Mesenchymal stem cell (in vitro differentiated cells and primary cell): ENCODE results near the gene NABP1.
A peak's percentile ranks its signal among the peaks of the same experiment; 100 is the strongest.

Experiments
- DNase-seq: peaks from one replicate; pipeline ENCODE4 v3.0.0-alpha.2; 2013
- H2AFZ ChIP-seq: one replicate; pipeline ENCODE4 v1.6.1; 2013; ENCODE audit warnings: low read depth, mild to moderate bottlenecking, control low read depth, inconsistent platforms, low read length, moderate library complexity
- H2AK5ac ChIP-seq: 2 replicates; pipeline ENCODE4 v1.6.1; 2013; ENCODE audit warnings: low read length, moderate library complexity, mild to moderate bottlenecking, inconsistent platforms; ENCODE audit not compliant: severe bottlenecking
- H2BK120ac ChIP-seq: one replicate; pipeline ENCODE4 v1.6.1; 2013; ENCODE audit warnings: low read depth, mild to moderate bottlenecking, inconsistent platforms, low read length, moderate library complexity
- H2BK12ac ChIP-seq, 2 experiments: one replicate each; pipeline ENCODE4 v1.6.1; 2013; ENCODE audit warnings: inconsistent platforms in 2 of 2, low read length in 2 of 2, mild to moderate bottlenecking in 2 of 2, moderate library complexity in 2 of 2, control low read depth in 1 of 2
- H2BK15ac ChIP-seq: one replicate; pipeline ENCODE4 v1.6.1; 2013; ENCODE audit warnings: mild to moderate bottlenecking, low read depth, inconsistent platforms; ENCODE audit not compliant: poor library complexity, severe bottlenecking
- H2BK5ac ChIP-seq: 2 replicates; pipeline ENCODE4 v1.6.1; 2013; ENCODE audit warnings: low read depth, mild to moderate bottlenecking, low read length, control low read depth, inconsistent platforms; ENCODE audit not compliant: poor library complexity, severe bottlenecking
- H3K14ac ChIP-seq, 2 experiments: one replicate each; pipeline ENCODE4 v1.6.1; 2013; ENCODE audit warnings: inconsistent platforms in 2 of 2, low read length in 2 of 2, control low read depth in 1 of 2, mild to moderate bottlenecking in 1 of 2, moderate library complexity in 1 of 2
- H3K18ac ChIP-seq, 2 experiments: one replicate each; pipeline ENCODE4 v1.6.1; 2013; ENCODE audit warnings: inconsistent platforms in 2 of 2, low read length in 2 of 2, control low read depth in 1 of 2, low read depth in 1 of 2, mild to moderate bottlenecking in 1 of 2
- H3K23ac ChIP-seq, 2 experiments: one replicate each; pipeline ENCODE4 v1.6.1; 2013; ENCODE audit warnings: inconsistent platforms in 2 of 2, low read length in 2 of 2, mild to moderate bottlenecking in 2 of 2, moderate library complexity in 2 of 2, control low read depth in 1 of 2
- H3K27ac ChIP-seq: 2 replicates; pipeline ENCODE4 v1.5.1; 2013; ENCODE audit warnings: mild to moderate bottlenecking, moderate library complexity, low read length, control low read depth, inconsistent platforms; ENCODE audit not compliant: poor library complexity, severe bottlenecking
- H3K27me3 ChIP-seq, 2 experiments: 2 replicates each; pipeline versions ENCODE4 v1.6.1 to v1.7.0; 2013; ENCODE audit warnings: low read length in 2 of 2, mild to moderate bottlenecking in 2 of 2, moderate library complexity in 2 of 2, control low read depth in 1 of 2, inconsistent platforms in 1 of 2; ENCODE audit not compliant: control insufficient read depth in 1 of 2, insufficient read depth in 1 of 2
- H3K36me3 ChIP-seq, 2 experiments: 2 replicates each; pipeline versions ENCODE4 v1.6.1 to v1.7.0; 2013; ENCODE audit warnings: low read length in 2 of 2, control low read depth in 1 of 2, inconsistent platforms in 1 of 2, low read depth in 1 of 2, mild to moderate bottlenecking in 1 of 2; ENCODE audit not compliant: insufficient read depth in 2 of 2, control insufficient read depth in 1 of 2
- H3K4ac ChIP-seq, 2 experiments: one replicate each; pipeline ENCODE4 v1.6.1; 2013; ENCODE audit warnings: inconsistent platforms in 2 of 2, low read length in 2 of 2, mild to moderate bottlenecking in 2 of 2, moderate library complexity in 2 of 2, control low read depth in 1 of 2, low read depth in 1 of 2
- H3K4me1 ChIP-seq: 2 replicates; pipeline ENCODE4 v1.6.1; 2013; ENCODE audit warnings: low read depth, low read length, control low read depth; ENCODE audit not compliant: control insufficient read depth, insufficient read depth
- H3K4me2 ChIP-seq: 2 replicates; pipeline ENCODE4 v1.6.1; 2013; ENCODE audit warnings: low read length, mild to moderate bottlenecking, inconsistent platforms; ENCODE audit not compliant: poor library complexity, severe bottlenecking
- H3K4me3 ChIP-seq, 2 experiments: 2 replicates each; pipeline versions ENCODE4 v1.5.1 to v1.7.0; 2013; ENCODE audit warnings: low read length in 2 of 2, mild to moderate bottlenecking in 2 of 2, control low read depth in 1 of 2, low read depth in 1 of 2; ENCODE audit not compliant: insufficient read depth in 1 of 2
- H3K79me1 ChIP-seq: replicated peaks from 2 replicates; pipeline ENCODE4 v1.6.1; 2013; ENCODE audit warnings: mild to moderate bottlenecking, control low read depth, low read length, inconsistent platforms; ENCODE audit not compliant: poor library complexity, severe bottlenecking
- H3K9ac ChIP-seq: 2 replicates; pipeline ENCODE4 v1.7.0; 2013; ENCODE audit warnings: mild to moderate bottlenecking, low read length, moderate library complexity
- H3K9me3 ChIP-seq: 2 replicates; pipeline ENCODE4 v1.7.0; 2013; ENCODE audit warnings: mild to moderate bottlenecking, low read length; ENCODE audit not compliant: control insufficient read depth
- H4K8ac ChIP-seq: one replicate; pipeline ENCODE4 v1.6.1; 2013; ENCODE audit warnings: inconsistent platforms, mild to moderate bottlenecking, low read length, moderate library complexity
- H4K91ac ChIP-seq: one replicate; pipeline ENCODE4 v1.6.1; 2013; ENCODE audit warnings: mild to moderate bottlenecking, low read length, inconsistent platforms
- WGBS: methylation state at CpG from one replicate; pipeline ENCODE4 v1.1.7; 2013; ENCODE audit warnings: mixed read lengths; 5-methylcytosine and 5-hydroxymethylcytosine counted together

The NABP1 gene

GRCh38 chr2:191636586-191636985 is 41.4 kb upstream of the NABP1 start:
- no peak overlapping the region for H3K4me3 ChIP-seq
- peak overlapping the region; percentile 99 for H3K27ac ChIP-seq
- no peak overlapping the region for H2AFZ ChIP-seq
- H2BK15ac ChIP-seq, result no peak overlapping the region
- H3K9ac ChIP-seq, result peak overlapping the region; percentile 63
- no peak overlapping the region for H3K23ac ChIP-seq
- no peak overlapping the region for H2AK5ac ChIP-seq
- no peak overlapping the region for H2BK120ac ChIP-seq
- no peak overlapping the region for H2BK12ac ChIP-seq
- no peak overlapping the region for H4K91ac ChIP-seq
- H3K9me3 ChIP-seq, result no peaks in the 10 kb centered on the region
- no peak overlapping the region for H3K4ac ChIP-seq
- no peak overlapping the region for H2BK5ac ChIP-seq
- H3K18ac ChIP-seq, result no peak overlapping the region
- no peaks in the 10 kb centered on the region for H3K36me3 ChIP-seq
- peaks cover 3% of the 10 kb centered on the region for H3K4me1 ChIP-seq
- H3K4me2 ChIP-seq, result no peak overlapping the region
- no peaks in the 10 kb centered on the region for H3K27me3 ChIP-seq
- H3K79me1 ChIP-seq, result no peaks in the 10 kb centered on the region
- H4K8ac ChIP-seq, result no peak overlapping the region
- no peak for DNase-seq
- H3K14ac ChIP-seq, result no peak overlapping the region
- 95% methylated on average over 1 of the region's 1 CpG for WGBS

- Histone ChIP-seq H3K9ac (peak overlapping the region; percentile 62), H2AK5ac (peak overlapping the region; percentile 91), H4K8ac (peak overlapping the region; percentile 78), H3K4me3 (peak overlapping the region in 1 of 2 experiments; percentile 7), H3K23ac (no peak overlapping the region), H3K4ac (peak overlapping the region in 1 of 2 experiments; percentile 92), H4K91ac (peak overlapping the region; percentile 90), H3K4me1 (peaks cover 3% of the 10 kb centered on the region), H2BK120ac (no peak overlapping the region), H2BK5ac (peak overlapping the region; percentile 84), H3K79me1 (no peaks in the 10 kb centered on the region), H3K9me3 (no peaks in the 10 kb centered on the region), H2BK12ac (peak overlapping the region in 1 of 2 experiments; percentile 89), H3K36me3 (no peaks in the 10 kb centered on the region), H3K18ac (peak overlapping the region; percentile 55 to 85), H3K14ac (peak overlapping the region in 1 of 2 experiments; percentile 28), H2BK15ac (peak overlapping the region; percentile 80), H3K27me3 (no peaks in the 10 kb centered on the region), H3K4me2 (no peak overlapping the region), H3K27ac (peak overlapping the region; percentile 99), H2AFZ (no peak overlapping the region)
- WGBS, result 62% methylated on average over 4 of the region's 6 CpGs
- DNase-seq, result peak; percentile 82
Measured at GRCh38 chr2:191637182-191638078, 40.5 kb upstream of the NABP1 start.

DNA sequence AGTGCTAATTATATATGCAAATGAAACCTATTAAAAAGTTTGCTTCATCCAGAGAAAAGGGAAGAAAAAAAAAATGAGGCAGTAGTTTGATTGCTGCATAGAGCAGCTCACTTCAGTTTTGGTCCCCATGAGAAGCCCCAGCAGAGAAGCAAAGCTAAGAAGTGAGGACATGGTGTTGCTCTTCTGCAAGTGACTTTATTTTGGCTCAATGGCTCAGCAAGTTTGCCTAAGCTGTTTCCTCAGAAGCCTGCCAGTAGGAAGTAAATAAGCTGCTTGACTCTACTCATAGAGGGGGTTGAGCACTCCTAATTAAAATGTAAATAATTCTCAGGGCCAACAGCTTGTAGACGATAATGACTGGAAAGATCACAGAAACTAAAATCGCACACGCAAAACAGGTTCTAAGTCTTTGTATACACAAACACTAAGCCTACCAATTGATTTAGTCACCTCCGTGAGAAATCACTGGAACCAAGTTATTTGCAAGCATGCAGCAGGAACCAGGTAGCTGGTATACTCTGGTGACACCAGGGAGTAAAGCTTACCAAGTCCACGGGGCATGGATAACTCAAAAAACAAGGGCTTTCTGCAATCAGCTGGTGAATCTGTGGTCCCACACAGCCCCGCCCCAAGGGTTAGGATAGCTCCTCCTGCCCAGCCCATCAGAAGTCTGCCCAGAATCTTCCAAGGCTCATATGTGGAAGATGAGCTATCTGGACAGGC is 39.7 kb upstream of the NABP1 start:
- Histone ChIP-seq H4K91ac (no peak overlapping the region), H3K27me3 (no peaks in the 10 kb centered on the region), H3K4me3 (peak overlapping the region in 1 of 2 experiments; percentile 7), H3K9me3 (no peaks in the 10 kb centered on the region), H3K4ac (peak overlapping the region in 1 of 2 experiments; percentile 32), H3K23ac (no peak overlapping the region), H2BK120ac (no peak overlapping the region), H3K4me1 (peaks cover 3% of the 10 kb centered on the region), H3K9ac (peak overlapping the region; percentile 62), H3K27ac (peak overlapping the region; percentile 1), H3K79me1 (no peaks in the 10 kb centered on the region), H4K8ac (no peak overlapping the region), H3K36me3 (no peaks in the 10 kb centered on the region), H2BK5ac (no peak overlapping the region), H2BK12ac (peak overlapping the region; percentile 12 to 83), H3K18ac (no peak overlapping the region), H2AK5ac (peak overlapping the region; percentile 76), H3K4me2 (no peak overlapping the region), H2BK15ac (no peak overlapping the region), H2AFZ (no peak overlapping the region), H3K14ac (no peak overlapping the region)
- WGBS, result 24% methylated on average over 6 of the region's 6 CpGs
- DNase-seq, result peak; percentile 63

DNA sequence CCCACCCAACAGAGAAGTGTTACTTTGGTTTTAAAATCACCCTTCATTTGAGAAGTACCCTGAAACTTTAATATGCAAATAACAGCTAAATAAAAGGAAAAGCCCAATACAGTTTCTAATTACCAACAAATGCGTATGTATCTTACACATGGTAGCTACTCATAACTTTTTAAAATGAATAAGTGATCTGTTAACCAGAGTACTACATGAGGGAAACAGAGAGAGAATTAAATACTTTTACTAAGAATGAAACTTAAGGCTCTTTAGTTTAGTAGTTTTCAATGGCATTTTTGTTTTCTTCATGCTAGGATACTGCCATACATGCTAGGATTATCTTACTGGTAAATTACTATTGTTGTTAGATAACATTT is 39.1 kb upstream of the NABP1 start:
- Histone ChIP-seq H3K27ac (no peak overlapping the region), H3K4ac (no peak overlapping the region), H3K9ac (no peak overlapping the region), H2AK5ac (peak overlapping the region; percentile 76), H3K4me2 (no peak overlapping the region), H3K27me3 (no peaks in the 10 kb centered on the region), H3K4me1 (peaks cover 3% of the 10 kb centered on the region), H3K9me3 (no peaks in the 10 kb centered on the region), H3K18ac (no peak overlapping the region), H3K79me1 (no peaks in the 10 kb centered on the region), H2BK15ac (no peak overlapping the region), H2AFZ (no peak overlapping the region), H2BK5ac (no peak overlapping the region), H2BK120ac (no peak overlapping the region), H4K8ac (no peak overlapping the region), H2BK12ac (peak overlapping the region in 1 of 2 experiments; percentile 12), H3K23ac (no peak overlapping the region), H4K91ac (no peak overlapping the region), H3K4me3 (no peak overlapping the region), H3K36me3 (no peaks in the 10 kb centered on the region), H3K14ac (no peak overlapping the region)
- WGBS, result no CpG with 5 or more reads among the region's 1 CpG
- no peak for DNase-seq
